ENCODE data around the gene CYP26B1.

DNA sequence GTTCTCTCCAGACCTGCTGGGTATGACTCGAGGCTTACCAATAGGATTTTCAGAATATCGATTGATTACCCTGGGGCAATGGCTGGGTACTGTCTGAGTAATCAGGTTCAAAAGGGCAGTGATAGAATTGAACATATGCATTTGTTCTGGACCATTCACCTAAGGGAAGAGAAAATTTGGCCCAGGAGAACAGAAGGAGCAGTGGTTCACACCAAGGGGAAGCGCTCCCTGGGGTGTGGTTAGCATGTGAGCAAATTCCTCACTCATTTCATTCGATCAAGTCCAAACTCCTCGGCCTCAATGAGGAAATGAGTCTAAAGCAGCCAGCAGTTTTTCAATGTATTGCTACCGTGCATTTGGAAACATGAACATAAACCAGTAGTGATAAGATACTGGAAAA, 55.6 kb downstream of the CYP26B1 start:
- TF ChIP-seq, protein P1, sequence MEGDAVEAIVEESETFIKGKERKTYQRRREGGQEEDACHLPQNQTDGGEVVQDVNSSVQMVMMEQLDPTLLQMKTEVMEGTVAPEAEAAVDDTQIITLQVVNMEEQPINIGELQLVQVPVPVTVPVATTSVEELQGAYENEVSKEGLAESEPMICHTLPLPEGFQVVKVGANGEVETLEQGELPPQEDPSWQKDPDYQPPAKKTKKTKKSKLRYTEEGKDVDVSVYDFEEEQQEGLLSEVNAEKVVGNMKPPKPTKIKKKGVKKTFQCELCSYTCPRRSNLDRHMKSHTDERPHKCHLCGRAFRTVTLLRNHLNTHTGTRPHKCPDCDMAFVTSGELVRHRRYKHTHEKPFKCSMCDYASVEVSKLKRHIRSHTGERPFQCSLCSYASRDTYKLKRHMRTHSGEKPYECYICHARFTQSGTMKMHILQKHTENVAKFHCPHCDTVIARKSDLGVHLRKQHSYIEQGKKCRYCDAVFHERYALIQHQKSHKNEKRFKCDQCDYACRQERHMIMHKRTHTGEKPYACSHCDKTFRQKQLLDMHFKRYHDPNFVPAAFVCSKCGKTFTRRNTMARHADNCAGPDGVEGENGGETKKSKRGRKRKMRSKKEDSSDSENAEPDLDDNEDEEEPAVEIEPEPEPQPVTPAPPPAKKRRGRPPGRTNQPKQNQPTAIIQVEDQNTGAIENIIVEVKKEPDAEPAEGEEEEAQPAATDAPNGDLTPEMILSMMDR (IDR thresholded peaks at IDR 0.05; ENCODE audit: insufficient read depth, low read depth, low read length), result no peak
- no peak for TF ChIP-seq EZH2 (IDR thresholded peaks at IDR 0.05; ENCODE audit: insufficient read depth, low read length)

Data from astrocyte (in vitro differentiated cells and primary cell).